Stimulated activated memory B cell treated with anti-CD40 and anti-IgM and Interleukin-4, amounts not matched to agents 10 μg/mL and 1 μg/mL and 100 μg/mL, for 72 hours (primary cell): Measurements from ENCODE around the gene ARRDC1.

Experiments
- ATAC-seq: fragments of 150-1000 bp; cut with Tn5 transposase; 2 replicates; pipeline ENCODE4 v1.10.0; 2021
- H3K27ac Mint-ChIP-seq: one replicate; pipeline ENCODE4 v1.8.0; 2022; ENCODE audit warnings: mild to moderate bottlenecking, mixed read lengths
- H3K27me3 Mint-ChIP-seq: one replicate; pipeline ENCODE4 v1.8.0; 2022; ENCODE audit warnings: mixed read lengths
- H3K36me3 Mint-ChIP-seq: one replicate; pipeline ENCODE4 v1.8.0; 2022; ENCODE audit warnings: mixed read lengths
- H3K4me1 Mint-ChIP-seq: one replicate; pipeline ENCODE4 v1.8.0; 2022; ENCODE audit warnings: mixed read lengths
- H3K4me3 Mint-ChIP-seq: one replicate; pipeline ENCODE4 v1.8.0; 2022; ENCODE audit warnings: mild to moderate bottlenecking, moderate library complexity, mixed read lengths
- H3K9me3 Mint-ChIP-seq: one replicate; pipeline ENCODE4 v1.8.0; 2022; ENCODE audit warnings: mixed read lengths

The ARRDC1 gene

GRCh38 chr9:137580209-137580953 is 25.1 kb upstream of the ARRDC1 start:
- Mint-ChIP-seq H3K4me3 (no peak overlapping the region), H3K27me3 (no peaks in the 10 kb centered on the region), H3K36me3 (peaks cover 34% of the 10 kb centered on the region), H3K27ac (no peak overlapping the region), H3K4me1 (peaks cover 34% of the 10 kb centered on the region), H3K9me3 (no peaks in the 10 kb centered on the region)
- ATAC-seq: no peak

DNA sequence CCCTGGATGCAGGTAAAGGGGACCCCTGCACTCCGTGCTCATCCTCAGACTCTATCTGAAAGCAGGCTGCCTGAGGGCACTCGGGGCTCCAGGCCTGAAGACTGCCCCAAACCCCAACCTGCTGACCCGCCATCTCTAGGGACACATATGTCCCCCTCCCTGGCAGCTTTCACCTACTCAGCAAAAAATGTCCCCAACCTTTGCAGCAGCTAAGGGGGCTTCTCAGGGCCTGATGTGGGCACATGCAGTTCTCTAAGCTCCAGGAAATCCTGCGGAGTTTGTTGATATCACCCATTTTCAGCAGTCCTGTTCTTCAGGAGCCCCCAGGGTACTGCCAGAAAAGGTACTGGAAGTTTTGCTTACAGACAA is 24.5 kb upstream of the ARRDC1 start:
- no peak overlapping the region for H3K4me3 Mint-ChIP-seq
- H3K27me3 Mint-ChIP-seq: no peaks in the 10 kb centered on the region
- no peak for ATAC-seq
- no peaks in the 10 kb centered on the region for H3K9me3 Mint-ChIP-seq
- H3K4me1 Mint-ChIP-seq: peaks cover 28% of the 10 kb centered on the region
- H3K36me3 Mint-ChIP-seq: peaks cover 31% of the 10 kb centered on the region
- H3K27ac Mint-ChIP-seq: no peak overlapping the region

DNA sequence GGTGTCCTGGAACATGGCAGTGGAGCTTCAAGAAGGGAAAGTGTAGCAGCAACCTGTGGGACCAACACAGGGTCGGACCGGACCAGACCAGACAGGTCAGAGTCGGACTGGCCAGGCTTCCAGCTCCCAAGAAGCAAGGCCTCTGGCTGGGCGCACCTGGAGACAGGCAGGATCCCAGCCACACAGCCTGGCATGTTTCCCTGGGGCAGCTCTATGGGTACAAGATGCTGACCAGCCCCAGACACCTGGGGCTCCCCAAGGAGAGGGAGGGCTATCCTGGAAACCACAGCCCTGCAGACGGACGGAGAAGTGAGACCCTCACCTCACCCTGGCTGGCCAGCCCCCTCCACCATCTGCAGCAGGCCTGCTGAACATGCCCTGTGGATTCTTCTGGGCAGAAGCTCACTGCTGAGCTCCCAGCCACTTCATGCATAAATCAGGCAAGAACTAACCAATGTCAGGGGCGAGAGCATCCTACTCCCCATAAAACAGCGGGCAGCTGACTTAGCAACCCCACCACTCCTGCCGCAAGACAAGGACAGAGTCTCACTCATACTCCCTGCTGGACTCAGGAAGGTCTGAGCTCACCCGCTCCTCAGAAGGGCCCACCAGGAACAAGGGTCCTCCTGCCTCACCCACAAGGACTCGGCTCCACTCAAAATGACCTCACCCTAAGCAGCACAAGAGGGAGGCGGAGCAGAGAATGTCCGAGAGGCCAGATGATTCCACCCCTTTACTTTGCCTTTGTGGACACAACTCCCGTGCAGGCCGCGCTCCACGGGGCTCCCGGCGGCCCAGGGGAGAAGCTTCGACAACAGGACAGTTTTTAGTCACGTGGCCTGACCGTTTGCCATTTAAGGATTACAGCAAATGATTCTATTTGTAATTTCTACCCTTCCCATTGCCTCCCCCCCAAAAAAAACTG is 23.9 kb upstream of the ARRDC1 start:
- Mint-ChIP-seq H3K4me3 (no peak overlapping the region), H3K4me1 (peaks cover 21% of the 10 kb centered on the region), H3K27ac (no peak overlapping the region), H3K36me3 (peaks cover 35% of the 10 kb centered on the region), H3K9me3 (no peaks in the 10 kb centered on the region), H3K27me3 (no peaks in the 10 kb centered on the region)
- ATAC-seq: no peak

DNA sequence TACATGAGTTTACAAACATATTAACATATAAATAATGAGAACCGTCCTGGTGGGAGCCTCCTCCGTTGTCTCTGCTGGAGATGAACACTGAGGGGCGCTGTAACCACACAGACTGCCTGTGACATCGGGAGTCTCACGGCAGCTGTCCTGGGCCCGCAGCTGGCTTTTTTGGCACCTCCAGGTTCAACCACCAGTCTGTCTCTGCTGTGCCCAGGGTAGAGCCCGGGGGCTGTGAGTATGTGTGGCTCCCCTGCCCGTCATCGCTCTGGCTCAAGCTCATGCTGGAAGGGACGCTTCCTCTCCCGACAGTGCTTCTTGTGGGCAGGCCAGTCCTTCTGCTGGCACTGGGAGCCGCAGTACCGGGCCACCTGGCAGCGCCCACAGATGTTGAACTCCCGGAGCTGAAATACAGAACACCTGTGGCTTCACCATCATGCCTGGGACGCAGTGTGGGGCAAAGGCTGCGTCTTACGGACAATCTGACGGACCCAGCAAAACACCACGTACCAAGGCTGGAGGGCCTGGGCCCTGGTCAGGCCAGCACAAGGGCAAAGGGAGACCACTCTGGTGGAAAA is 23.1 kb upstream of the ARRDC1 start:
- Mint-ChIP-seq H3K27ac (no peak overlapping the region), H3K27me3 (no peaks in the 10 kb centered on the region), H3K9me3 (no peaks in the 10 kb centered on the region), H3K4me3 (no peak overlapping the region), H3K36me3 (peaks cover 37% of the 10 kb centered on the region), H3K4me1 (peaks cover 14% of the 10 kb centered on the region)
- ATAC-seq: no peak

DNA sequence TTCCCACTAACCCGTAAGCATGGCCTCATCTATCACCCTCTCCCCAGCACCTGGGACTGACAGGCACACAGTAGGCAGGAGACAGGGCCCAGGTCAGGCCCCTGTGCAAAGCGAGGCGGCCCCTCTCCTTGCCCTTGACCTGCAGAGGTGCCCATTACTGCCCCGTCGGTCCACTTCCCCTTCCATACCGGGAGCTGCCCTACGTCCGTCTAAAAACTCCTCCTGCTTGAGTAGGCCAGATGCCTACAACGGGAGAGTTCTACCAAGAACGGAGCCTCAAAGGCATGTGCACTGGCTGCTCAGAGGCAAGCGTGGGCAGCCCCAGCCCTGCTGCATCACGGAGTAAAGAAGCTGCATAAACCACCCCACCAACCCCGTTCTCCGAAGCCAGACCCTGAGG is 22.1 kb upstream of the ARRDC1 start:
- H3K27ac Mint-ChIP-seq: no peak overlapping the region
- peaks cover 44% of the 10 kb centered on the region for H3K36me3 Mint-ChIP-seq
- H3K4me1 Mint-ChIP-seq: peaks cover 13% of the 10 kb centered on the region
- no peaks in the 10 kb centered on the region for H3K9me3 Mint-ChIP-seq
- H3K27me3 Mint-ChIP-seq: no peaks in the 10 kb centered on the region
- no peak for ATAC-seq
- H3K4me3 Mint-ChIP-seq: no peak overlapping the region

DNA sequence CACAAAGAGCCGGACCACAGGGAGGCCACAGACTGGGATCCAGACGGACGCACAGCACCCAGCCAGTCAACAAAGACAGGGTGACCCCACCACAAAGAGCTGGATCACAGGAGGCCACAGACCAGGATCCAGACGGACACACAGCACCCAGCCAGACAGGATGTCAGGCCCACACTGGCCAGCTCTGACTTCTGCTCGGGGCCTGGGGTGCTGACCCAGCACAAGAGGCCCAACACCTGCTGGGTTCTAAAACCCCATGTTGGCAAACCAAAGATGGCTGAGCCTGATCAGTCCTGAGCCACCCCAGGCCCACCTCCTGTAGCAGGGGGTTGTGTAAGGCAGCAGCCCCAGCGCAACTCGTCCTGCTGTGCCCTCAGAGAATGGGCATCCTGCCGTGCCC is 21.5 kb upstream of the ARRDC1 start:
- peaks cover 44% of the 10 kb centered on the region for H3K36me3 Mint-ChIP-seq
- no peaks in the 10 kb centered on the region for H3K27me3 Mint-ChIP-seq
- H3K4me1 Mint-ChIP-seq: peaks cover 12% of the 10 kb centered on the region
- H3K4me3 Mint-ChIP-seq: no peak overlapping the region
- no peak overlapping the region for H3K27ac Mint-ChIP-seq
- ATAC-seq: no peak
- H3K9me3 Mint-ChIP-seq: no peaks in the 10 kb centered on the region

DNA sequence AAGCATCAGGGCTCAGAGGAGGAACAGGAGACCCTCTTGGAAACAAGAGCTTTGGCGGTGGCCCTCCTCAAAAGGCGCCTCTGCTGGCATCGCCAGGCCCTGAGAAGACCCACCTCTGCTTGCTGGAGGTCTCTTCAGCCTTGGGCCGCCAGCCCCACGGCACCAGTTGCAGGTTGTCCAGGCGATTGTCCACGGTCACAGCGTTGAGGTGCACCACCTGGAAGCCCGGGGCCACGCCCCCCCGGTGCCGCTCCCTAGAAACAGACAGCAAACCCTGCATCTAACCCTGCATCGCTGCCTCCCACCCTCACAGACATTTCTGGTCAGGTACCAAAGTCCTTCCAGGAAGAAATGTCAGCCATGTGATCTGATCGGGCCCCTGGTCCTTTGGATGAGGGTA is 18.6 kb upstream of the ARRDC1 start:
- Mint-ChIP-seq H3K27me3 (no peaks in the 10 kb centered on the region), H3K4me1 (peaks cover 25% of the 10 kb centered on the region), H3K36me3 (peaks cover 37% of the 10 kb centered on the region), H3K9me3 (no peaks in the 10 kb centered on the region), H3K27ac (no peak overlapping the region), H3K4me3 (no peak overlapping the region)
- no peak for ATAC-seq

DNA sequence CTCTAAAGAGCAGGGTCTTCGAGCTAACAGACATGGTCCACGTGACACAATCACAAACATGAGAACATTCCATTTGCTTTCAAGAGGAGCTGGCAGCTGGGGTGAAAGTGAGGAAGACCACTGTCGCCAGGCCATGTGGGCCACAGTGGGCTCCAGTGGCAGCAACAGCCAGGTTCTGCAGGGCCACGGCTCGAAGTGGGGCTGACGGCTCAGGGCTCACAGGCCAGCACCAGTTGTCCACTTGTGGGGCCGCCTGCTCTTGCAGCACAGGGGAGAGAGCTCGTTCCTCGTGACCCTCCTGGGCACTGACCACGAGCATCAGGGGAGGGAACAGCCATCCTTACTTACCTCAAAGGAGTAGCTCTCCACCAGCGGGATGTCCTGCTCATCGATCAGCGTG is 17.2 kb upstream of the ARRDC1 start:
- peak overlapping the region; percentile 62 for H3K4me3 Mint-ChIP-seq
- no peaks in the 10 kb centered on the region for H3K27me3 Mint-ChIP-seq
- peaks cover 22% of the 10 kb centered on the region for H3K36me3 Mint-ChIP-seq
- no peak for ATAC-seq
- H3K9me3 Mint-ChIP-seq: no peaks in the 10 kb centered on the region
- no peak overlapping the region for H3K27ac Mint-ChIP-seq
- H3K4me1 Mint-ChIP-seq: peaks cover 25% of the 10 kb centered on the region

- Mint-ChIP-seq H3K27me3 (no peaks in the 10 kb centered on the region), H3K36me3 (peaks cover 18% of the 10 kb centered on the region), H3K9me3 (no peaks in the 10 kb centered on the region), H3K4me3 (peak overlapping the region; percentile 31), H3K27ac (no peak overlapping the region), H3K4me1 (peaks cover 25% of the 10 kb centered on the region)
- ATAC-seq: no peak
These were observed 16.6 kb upstream of the ARRDC1 start for GRCh38 chr9:137588891-137589290.

- Mint-ChIP-seq H3K27ac (peak overlapping the region; percentile 69), H3K4me3 (peak overlapping the region; percentile 82), H3K36me3 (peaks cover 18% of the 10 kb centered on the region), H3K9me3 (no peaks in the 10 kb centered on the region), H3K4me1 (peaks cover 25% of the 10 kb centered on the region), H3K27me3 (no peaks in the 10 kb centered on the region)
- ATAC-seq: peak; percentile 31
These were observed 15.9 kb upstream of the ARRDC1 start for GRCh38 chr9:137589441-137590122.

GRCh38 chr9:137590123-137590468 is 15.4 kb upstream of the ARRDC1 start:
- Mint-ChIP-seq H3K4me3 (no peak overlapping the region), H3K27me3 (no peaks in the 10 kb centered on the region), H3K36me3 (peaks cover 18% of the 10 kb centered on the region), H3K9me3 (no peaks in the 10 kb centered on the region), H3K4me1 (peaks cover 25% of the 10 kb centered on the region), H3K27ac (peak overlapping the region; percentile 83)
- no peak for ATAC-seq

GRCh38 chr9:137590469-137591383 is 14.8 kb upstream of the ARRDC1 start, which contains the start of gene ZMYND19:
Gene ZMYND19, minus strand, starts transcription at chr9:137590512. Its CDS starts 249 bp downstream, at chr9:137590263.
- no peaks in the 10 kb centered on the region for H3K9me3 Mint-ChIP-seq
- no peaks in the 10 kb centered on the region for H3K27me3 Mint-ChIP-seq
- peak; percentile 98 for ATAC-seq
- peaks cover 25% of the 10 kb centered on the region for H3K4me1 Mint-ChIP-seq
- H3K36me3 Mint-ChIP-seq: peaks cover 18% of the 10 kb centered on the region
- H3K4me3 Mint-ChIP-seq: peak within 1 kb of the TSS; percentile 99
- peak within 1 kb of the TSS; percentile 83 for H3K27ac Mint-ChIP-seq

DNA sequence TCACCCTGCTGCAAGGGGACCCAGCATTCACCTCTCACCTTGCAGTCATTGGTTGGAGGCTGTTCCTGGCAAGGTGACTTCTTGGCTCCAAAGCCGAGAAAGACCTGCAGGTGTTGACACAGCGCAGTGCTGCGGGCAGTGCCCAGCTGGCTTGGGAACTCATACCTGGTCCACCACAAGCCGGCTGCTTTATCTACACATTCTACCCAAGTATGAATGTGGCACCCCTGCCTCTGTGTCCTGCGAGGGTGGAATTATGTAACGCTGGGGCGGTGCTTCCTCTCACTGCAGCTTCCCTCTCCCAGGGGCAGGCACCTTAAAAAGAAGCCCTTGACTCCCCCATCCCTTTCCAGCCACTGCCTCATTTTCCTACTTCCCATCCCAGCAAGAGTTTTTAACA is 12.7 kb upstream of the ARRDC1 start:
- H3K4me1 Mint-ChIP-seq: peaks cover 23% of the 10 kb centered on the region
- ATAC-seq: no peak
- H3K4me3 Mint-ChIP-seq: no peak overlapping the region
- peaks cover 5% of the 10 kb centered on the region for H3K36me3 Mint-ChIP-seq
- no peaks in the 10 kb centered on the region for H3K9me3 Mint-ChIP-seq
- no peak overlapping the region for H3K27ac Mint-ChIP-seq
- no peaks in the 10 kb centered on the region for H3K27me3 Mint-ChIP-seq

- H3K4me1 Mint-ChIP-seq: peaks cover 20% of the 10 kb centered on the region
- ATAC-seq: no peak
- H3K36me3 Mint-ChIP-seq: peaks cover under 1% of the 10 kb centered on the region
- H3K27ac Mint-ChIP-seq: no peak overlapping the region
- no peaks in the 10 kb centered on the region for H3K9me3 Mint-ChIP-seq
- H3K4me3 Mint-ChIP-seq: no peak overlapping the region
- H3K27me3 Mint-ChIP-seq: no peaks in the 10 kb centered on the region
These were observed 12.3 kb upstream of the ARRDC1 start for GRCh38 chr9:137593176-137593575.
